Panc1 (cell line): ENCODE results near the gene NFKBIL1.

Experiments used
- CTCF ChIP-seq: fragments of 450-650 bp; IDR thresholded peaks from 2 replicates; pipeline ENCODE4 v1.5.1; 2017; ENCODE audit warnings: mild to moderate bottlenecking
- POLR2AphosphoS5 ChIP-seq: IDR thresholded peaks from 2 replicates; pipeline ENCODE4 v1.6.1; 2012; ENCODE audit warnings: mild to moderate bottlenecking, low read depth, low read length, moderate library complexity
- TCF7L2 ChIP-seq: IDR thresholded peaks from 2 replicates; pipeline ENCODE4 v1.6.1; 2011; ENCODE audit warnings: mild to moderate bottlenecking, low read depth, low read length, inconsistent platforms

GRCh38 chr6:31557443-31558317 is 10.3 kb downstream of the NFKBIL1 start:
- no peak for TF ChIP-seq CTCF
- no peak for TF ChIP-seq TCF7L2
- TF ChIP-seq POLR2AphosphoS5 = no peak
